GM21526 (cell line): Measurements from ENCODE around the gene SRPK2.

ENCODE experiments used
- ATAC-seq: cut with Tn5 transposase; IDR thresholded peaks from one replicate; pipeline ENCODE4 v1.9.1; 2021; ENCODE audit warnings: moderate library complexity; ENCODE audit not compliant: unreplicated experiment, low FRiP score

The SRPK2 gene

DNA sequence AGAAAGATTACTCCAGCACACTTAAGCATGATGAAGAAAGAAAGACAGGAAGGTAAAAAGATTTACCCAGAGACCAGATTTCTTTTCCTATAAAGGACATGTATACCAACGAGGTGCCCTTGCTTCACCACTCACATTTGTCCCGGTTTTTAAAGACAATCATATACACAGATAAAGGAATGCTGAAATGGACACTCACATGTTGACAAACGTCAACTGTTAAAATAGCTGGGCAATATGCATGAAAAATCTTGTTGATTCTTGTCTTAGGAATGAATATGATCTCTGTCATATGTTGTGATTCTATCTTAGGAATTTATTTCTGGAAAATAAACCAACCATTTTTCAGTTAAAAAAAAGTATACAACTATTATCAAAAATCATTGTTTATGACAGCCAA, 158.2 kb downstream of the SRPK2 start:
- ATAC-seq, result no peak

DNA sequence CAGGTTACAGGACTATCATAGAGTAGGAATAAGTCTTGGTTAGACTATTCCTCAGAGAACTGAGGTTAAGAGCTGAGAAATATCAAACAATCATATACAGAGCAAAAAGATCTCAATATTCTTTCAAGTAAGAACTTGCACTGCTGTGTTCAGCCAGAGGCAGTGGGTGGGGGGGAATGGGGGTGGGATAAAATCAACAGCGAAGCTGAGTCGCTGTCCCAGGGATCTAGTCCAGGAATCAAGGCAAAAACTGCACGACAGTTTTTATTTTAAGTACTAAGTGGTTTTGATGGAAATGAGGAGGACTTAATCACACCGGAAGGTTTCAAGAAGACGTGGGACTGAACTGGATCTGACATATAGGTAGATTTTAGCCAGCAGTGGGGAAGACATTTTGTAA, 159.1 kb downstream of the SRPK2 start:
- no peak for ATAC-seq

DNA sequence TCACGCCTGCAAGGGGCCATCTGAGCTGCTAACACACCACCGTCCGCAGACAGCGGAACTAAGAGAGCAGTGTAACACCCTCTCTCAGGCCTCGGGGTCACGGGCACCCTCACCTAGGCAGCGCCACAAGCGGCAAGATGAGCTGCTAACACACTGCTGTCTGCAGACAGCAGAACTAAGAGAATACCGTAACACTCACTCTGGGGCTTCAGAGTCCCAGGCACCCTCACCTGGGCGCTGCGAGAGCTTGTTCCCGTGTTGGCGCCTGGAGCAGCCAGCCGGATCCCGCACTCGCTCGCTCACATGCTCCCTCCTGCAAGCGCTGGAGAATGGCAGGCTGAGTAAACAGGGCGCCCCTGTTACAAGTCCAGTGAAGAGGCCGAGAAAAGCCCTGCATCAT, 160.2 kb downstream of the SRPK2 start:
- no peak for ATAC-seq

DNA sequence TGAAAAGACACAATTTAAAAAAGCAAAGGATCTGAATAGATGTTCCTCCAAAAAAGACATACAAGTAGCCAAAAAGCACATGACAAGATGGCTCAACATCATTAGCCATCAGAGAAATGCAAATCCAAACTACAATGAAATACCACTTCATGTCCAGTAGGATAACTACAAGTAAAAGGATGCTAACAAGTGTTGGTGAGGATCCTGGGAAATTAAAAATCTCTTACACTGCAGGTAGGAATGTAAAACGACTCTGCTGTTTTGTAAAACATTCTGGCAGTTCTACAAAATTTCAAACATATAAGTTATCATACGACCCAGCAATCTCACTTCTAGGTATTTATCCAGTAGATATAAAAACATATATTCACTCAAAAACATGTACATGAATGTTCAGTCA, 161.3 kb downstream of the SRPK2 start:
- no peak for ATAC-seq

DNA sequence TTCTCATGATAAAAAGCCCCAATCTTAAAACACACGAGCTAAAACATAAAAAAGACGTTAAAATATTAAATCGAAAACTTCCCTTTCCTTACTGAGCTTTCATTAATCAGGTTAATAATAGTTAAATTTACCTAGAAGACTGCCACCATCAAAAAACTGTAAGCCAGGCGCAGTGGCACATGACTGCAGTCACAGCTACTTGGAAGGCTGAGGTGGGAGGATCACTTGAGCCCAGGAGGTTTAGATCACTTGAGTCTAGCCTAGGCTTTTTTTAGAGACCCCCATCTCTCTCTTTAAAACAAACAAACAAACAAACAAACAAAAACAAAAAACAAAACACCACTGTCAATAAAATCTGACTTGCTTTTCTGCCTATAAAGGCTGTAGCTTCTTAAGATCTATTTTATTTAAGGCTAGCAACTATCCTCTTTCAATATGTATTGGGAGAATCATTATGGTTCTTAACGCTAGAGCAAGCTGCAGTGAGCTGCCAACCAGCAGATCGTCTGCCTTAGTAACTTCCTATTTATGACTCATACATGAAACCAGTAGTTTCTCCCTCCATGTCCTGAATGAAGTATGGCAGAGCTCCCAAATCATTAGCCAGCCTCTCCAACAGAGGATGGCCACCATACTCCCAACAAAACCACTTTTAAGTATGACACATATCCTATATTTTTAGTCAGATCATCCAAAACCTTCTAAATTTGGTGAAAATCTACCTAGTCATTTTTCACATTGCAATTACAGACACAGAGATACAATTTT, 163.7 kb downstream of the SRPK2 start:
- peak; percentile 77 for ATAC-seq

DNA sequence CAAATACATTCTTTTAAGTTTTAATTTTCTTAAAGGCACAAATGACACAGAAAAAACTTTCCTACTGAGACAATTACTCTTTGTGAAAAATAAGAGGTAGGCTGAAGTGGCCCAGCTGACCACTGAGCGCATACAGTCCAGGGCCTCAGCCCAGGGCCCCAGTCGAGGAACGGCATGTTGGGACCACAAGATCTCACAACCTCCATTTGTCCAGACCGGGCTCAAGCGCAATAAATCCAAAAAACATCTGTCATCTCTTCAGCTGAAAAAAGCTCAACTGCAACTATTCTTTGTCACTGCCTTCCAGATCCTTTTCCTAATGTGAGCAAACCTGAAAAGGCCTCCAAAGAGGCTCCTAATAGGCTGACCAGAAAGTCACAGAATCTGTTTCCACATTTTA, 165.8 kb downstream of the SRPK2 start:
- ATAC-seq, result no peak

DNA sequence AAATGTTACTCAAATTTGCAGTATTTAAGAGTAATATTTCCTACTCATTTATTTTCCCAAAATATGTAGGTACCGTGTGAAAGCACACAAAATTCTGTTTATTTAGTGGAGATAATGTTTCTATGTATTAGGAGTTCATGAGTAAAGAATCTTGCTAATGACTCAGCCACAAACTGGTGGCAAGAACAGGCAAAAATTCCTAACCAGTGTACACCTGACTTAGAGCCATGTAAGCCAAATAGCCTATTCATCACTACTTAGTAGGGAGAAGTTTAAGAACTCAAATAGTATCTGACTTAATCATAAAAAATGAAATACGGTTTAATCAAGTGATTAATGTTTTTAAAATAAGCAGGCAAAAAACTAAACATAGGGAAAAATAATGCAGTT, 169.0 kb downstream of the SRPK2 start:
- no peak for ATAC-seq

DNA sequence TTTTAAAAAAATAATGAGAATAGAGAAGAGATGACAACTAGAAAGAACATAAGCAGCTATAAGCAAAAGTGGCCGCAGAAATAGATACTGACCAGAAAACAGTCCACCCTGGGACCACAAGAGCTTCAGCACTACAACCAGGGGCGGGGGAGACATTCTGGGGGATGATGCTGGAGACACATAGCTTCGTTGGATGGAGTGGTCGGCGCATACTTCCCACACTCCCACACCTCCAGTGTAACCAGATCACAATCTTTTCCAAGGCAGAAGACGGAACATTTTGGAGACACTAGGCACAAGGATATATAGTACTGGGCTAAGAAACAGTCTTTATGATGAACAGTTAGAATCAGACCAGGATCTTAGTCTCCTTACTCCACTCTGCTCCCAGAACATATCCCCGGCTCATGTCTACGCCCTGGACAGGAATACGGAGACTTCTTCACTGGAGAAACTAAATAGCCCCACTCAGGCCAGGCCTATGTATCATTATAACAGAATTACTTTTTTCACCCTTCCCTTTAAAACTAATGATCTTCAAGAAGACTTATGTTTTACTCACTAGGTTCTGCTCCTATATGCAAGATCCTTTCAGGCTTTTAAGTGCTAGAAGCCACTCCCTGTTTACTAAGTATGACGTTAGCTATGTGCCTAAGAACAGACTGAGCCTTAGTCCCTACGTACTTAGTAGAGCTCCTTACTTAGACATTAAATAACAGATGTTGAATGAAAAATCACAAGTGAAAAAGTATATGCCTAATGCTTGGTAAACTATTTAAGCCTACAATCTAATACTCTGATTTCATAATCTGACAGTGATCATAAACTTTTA, 169.6 kb downstream of the SRPK2 start:
- no peak for ATAC-seq

DNA sequence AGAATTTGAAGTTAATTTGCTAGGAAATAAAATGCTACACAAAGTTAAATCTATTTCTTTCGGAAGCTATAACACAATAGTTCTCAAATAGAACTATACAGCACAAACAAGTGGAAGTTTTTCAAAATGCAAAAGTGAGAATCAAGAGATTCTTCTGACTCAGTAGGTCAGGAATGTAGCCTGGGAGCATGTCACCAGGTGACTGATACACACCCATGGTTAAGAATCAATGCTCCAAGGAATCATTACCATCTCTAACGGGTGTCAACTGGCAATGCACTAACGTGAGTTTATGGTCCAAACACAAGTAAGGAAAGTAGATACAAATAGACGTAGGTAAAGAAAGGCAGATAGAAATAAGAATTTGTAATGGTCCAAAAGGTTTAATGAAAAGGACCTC, 170.5 kb downstream of the SRPK2 start:
- no peak for ATAC-seq

DNA sequence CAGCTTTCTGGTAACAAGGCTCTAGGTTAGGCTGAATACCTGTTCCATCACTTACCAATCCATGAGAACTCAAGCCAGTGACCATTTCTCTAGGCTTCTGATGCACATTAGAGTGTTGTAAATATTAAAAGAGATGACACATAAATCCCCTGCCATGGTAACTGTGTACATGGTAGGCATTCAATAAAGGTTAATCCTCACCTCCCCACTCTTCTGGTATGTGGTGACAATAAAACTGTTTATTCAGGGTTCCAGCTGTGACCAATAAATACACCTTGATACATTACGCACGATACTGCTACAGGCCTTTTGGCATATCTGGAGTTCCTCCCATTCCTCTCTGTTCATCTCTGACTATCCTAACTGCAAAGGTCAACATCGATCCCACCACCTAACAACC, 171.9 kb downstream of the SRPK2 start:
- ATAC-seq, result no peak

DNA sequence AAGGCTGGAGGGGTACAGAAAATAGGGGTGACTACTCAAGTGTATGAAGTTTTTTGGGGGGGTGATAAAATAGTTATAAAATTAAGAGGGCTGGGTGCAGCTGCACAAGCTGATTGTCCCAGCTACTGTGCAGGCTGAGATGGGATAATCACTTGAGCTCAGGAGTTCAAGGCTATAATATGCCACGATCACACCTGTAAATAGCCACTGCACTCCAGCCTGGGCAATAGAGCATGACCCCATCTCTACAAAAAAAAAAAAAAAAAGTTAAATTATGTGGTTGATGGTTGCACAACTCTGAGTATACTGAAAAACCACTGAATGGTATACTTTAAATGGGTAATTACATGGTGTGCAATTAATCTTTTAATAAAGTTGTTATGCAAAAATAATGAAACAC, 172.9 kb downstream of the SRPK2 start:
- no peak for ATAC-seq

DNA sequence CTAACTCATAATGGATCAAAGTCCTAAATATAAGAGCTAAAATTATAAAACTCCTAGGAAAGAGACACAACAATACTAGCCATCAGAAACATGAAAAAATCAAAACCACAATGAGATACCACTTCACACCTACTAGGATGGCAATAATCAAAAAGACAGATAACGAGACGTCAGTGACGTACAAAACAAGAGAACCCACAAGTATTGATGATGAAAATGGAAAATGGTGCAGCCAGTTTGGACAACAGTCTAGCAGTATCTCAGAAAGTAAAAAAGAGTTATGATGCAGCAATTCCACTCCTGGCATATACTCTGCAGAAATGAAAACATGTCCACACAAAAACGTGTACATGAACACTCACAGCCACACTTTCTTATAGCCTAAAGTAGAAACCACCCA, 173.5 kb downstream of the SRPK2 start:
- no peak for ATAC-seq

DNA sequence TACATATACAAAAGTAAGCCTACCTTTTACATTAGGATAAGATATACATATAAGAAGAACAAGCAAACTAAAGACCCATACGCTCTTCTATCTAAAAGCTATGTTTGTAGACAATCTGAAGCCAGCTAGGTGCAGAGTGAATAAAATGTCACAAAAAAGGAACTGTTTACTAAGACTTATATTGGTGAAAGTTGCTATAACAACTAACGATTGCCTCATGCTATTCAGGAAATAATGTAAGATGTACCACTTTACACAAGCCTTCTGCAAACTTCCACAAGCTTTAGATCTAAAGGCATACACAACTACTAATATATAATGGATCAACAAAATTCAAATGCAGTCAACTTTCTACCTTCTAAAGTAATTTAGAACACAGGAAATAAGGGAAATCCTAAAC, 175.1 kb downstream of the SRPK2 start:
- no peak for ATAC-seq

DNA sequence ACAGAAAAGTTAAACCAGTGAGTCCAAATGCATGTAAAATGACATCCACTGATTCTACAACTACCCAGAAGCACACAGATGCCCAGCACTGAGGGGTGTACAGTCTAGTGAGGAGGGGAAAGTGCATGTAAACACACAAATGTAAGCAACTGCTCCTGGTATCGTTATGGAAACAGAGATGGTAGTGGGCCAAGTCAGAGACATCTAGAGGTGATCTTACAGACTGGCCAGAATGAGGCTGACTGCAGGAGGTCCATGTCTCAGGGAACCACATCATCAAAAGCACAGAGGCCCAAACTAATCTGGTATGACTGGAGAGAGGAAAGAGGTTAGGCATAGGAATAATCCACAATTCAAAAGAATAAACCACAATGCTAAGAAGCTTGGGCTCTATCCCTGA, 176.5 kb downstream of the SRPK2 start:
- ATAC-seq, result no peak

DNA sequence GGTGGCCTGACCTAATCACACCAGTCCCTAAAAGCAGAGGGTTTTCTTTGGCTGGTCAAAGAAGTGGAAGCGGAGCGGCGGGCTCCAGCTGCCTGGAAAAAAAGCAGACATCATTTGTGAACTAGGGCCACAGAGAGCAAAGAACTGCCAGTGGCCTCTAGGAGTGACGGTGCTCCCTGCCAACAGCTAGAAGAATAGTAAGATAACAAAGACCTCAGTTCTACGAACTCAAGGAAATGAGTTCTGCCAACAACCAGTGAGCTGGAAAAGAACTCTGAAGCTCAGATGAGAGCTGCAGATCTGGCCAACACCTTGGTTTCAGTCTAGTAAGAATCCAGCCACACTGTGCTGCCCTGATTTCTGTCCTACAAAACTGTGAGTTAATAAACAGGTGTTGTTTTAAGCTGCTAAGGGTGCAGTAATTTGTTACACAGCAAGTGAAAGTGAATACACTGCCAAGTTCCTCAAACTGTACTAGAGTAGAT, 178.0 kb downstream of the SRPK2 start:
- ATAC-seq, result peak; percentile 87

DNA sequence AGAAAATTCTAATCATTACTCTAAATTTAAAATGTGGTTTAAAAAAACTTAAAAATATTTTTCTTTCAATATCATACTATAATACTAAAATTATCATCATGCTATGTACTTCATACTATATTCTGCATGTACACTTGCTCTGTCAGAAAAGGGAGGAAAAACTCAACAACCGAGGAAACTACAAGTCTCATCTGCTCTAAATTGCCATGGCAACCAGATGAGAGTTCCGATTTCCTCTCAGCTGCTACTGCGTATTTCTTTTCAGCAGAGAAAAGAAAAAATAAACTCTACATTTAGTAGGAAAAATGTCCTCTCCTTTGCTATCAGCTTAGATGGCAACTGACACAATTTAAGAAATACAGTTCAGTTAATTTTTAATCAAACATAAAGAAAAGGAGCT, 178.9 kb downstream of the SRPK2 start:
- ATAC-seq, result no peak

DNA sequence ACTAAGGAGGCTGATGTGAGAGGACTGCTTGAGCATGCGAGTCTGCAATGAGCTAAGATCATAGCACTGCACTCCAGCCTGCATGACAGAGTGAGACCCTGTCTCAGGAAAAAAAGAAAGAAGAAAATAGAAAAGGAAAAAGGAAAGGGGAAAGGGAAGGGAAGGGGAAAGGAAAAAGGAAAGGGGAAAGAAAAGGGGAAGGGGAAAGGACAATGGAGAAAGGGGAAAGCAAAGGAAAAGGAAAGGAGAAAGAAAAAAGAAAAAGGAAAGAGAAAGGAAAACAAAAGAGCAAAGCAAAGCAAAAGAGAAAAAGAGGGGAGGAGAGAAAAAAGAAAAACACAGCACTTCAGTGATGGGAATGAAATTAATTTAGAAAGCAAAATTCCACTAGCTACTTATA, 179.3 kb downstream of the SRPK2 start:
- no peak for ATAC-seq

DNA sequence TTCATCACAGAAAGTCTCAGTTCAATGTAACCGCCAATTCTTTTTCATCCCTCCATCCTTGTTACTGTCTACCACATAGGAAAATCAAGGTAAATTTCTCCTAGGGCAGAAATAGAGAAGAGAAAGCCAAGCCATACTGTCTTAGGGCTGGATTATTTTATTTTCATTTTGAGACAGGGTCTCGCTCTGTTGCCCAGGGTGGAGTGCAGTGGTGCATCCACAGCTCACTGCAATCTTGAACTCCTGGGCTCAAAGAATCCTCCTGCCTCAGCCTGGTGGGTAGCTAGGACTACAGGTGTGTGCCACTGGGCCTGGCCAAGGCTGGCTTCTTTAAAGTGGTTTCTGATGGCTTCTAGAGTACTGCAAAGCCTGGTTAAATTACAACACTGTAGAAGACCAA, 181.7 kb downstream of the SRPK2 start:
- no peak for ATAC-seq

DNA sequence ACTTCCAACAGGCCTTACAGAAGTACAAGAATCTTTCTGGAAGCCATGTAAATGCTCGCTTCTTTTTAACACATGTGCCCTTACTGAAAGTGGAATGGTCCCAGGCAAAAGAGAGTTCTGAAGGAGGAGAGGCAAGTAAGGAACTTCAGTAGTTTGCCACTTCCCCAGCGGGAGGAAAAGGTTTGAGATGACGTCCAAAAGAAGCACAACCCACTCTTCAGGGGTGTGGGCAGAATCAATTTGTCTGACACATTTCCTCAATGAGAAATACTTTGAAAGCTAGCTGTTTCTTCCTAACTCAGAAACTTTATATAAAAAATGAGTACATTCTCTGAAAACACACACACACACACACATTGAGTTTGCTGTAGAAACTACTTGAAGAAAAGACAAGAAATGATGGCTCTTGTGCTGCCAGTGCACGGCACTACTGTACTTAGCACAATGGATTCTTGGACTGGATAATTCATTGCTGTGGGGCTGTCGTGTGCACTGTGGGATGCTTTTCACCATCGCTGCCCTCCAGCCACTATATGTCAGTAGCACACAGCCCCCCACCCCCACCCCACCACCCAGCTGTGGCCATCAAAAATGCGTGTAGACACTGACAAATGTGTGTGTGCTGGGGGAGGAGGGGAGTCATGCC, 183.0 kb downstream of the SRPK2 start:
- ATAC-seq, result no peak

DNA sequence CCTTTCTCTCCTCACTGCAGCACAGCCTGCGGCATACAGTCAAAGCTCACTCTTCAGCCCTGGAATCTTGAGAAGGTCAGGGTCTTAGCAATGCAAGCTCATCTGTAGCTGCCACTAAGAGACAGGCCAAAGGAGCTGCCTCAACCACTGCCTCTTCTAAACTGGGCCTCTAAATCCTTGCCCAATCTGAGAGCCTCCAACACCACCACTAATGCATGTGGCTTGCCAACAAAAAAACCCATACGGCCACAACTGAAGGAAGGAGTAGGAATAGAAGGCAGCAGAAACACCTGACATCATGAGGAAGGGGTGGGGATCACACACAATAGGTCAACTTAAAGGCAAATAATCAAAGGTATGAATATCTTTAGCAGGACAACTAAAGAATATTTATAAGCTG, 183.8 kb downstream of the SRPK2 start:
- ATAC-seq, result no peak

DNA sequence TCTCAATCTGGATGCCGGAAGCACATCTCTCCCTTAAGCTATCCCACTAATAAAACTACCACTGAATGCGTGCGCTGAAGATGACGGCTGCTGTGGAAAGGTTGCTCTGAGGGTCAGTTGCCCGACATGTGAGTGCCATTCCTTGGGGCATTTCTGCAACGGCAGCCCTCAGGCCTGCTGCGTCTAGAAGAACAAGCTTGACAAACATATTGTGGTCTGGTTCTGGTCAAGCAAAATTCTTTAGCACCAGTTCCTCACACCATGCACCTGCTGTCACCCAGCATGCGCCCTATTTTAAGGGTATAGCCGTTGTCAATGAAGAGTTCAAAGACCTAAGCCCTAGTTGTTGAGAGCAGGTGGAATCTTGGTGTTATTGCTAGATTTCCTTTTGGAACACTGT, 184.2 kb downstream of the SRPK2 start:
- ATAC-seq, result no peak
